ENCODE measurements around the gene CUL5. TPM values are rescaled to one million over a fixed set of nuclear protein-coding genes. Genes with fewer than 3 reads are reported as not detected.

CUL5 gene
- total and polyA plus RNA-seq, 2 of the 8 experiments (the other 6 are each of a cell fraction or from before 2014, with no cell fraction given), result 4.9 to 31.8 TPM

DNA sequence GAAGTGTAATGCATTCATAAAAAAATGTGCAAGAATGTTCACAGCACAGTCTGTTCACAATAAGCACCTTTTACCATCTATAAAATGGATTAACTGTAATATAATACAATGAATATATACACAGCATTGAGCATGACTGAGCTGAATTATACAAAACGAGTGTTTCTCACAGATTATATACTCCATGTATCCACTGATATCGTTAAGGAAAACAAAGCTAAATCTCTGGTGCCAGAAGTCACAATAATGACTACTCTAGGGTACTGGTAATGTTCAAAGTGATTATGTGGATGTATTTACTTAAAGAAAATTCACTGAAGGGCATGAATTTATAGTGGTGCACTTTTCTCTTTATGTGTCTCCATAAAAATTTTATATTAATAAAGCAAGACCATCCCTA lies 145.9 kb downstream of the CUL5 start (continued):
- TF ChIP-seq, protein P1, sequence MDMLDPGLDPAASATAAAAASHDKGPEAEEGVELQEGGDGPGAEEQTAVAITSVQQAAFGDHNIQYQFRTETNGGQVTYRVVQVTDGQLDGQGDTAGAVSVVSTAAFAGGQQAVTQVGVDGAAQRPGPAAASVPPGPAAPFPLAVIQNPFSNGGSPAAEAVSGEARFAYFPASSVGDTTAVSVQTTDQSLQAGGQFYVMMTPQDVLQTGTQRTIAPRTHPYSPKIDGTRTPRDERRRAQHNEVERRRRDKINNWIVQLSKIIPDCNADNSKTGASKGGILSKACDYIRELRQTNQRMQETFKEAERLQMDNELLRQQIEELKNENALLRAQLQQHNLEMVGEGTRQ (IDR thresholded peaks at IDR 0.05; ENCODE audit: low read length), result no peak
- TF ChIP-seq CEBPB (IDR thresholded peaks at IDR 0.05; ENCODE audit: low read depth, low read length), result no peak
- TF ChIP-seq, protein P2, sequence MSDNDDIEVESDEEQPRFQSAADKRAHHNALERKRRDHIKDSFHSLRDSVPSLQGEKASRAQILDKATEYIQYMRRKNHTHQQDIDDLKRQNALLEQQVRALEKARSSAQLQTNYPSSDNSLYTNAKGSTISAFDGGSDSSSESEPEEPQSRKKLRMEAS (IDR thresholded peaks at IDR 0.05), result no peak
- no peak for TF ChIP-seq CBX8 (IDR thresholded peaks at IDR 0.05; ENCODE audit: borderline replicate concordance, low read depth, low read length)
- TF ChIP-seq TAF7 (optimal IDR thresholded peaks at IDR 0.05; ENCODE audit: borderline replicate concordance, low read depth, low read length), result no peak
- no peak for TF ChIP-seq KDM1A (IDR thresholded peaks at IDR 0.05; ENCODE audit: borderline replicate concordance, low read length)

Small RNAs within 50 kb of the gene (small RNA-seq; reads per million reads assigned to genes)
- not detected for gene RF00019 (ENCODE audit: insufficient read depth)

Other genes with a start within 250 kb of the CUL5 start
- gene SLC35F2, start 150.1 kb upstream of the CUL5 start, total RNA-seq (2021; fragmentation: NEBNext Ultra II Directional; extraction: Animal tissue kit (Norgen Biotek cat#: 25700)), result 28.0 and 29.7 TPM in 2 replicates
- 11.0 and 15.1 TPM in 2 replicates for gene SLC35F2, start 150.1 kb upstream of the CUL5 start, polyA plus RNA-seq (2011; rRNA removed)
- 17.9 and 19.1 TPM in 2 replicates for gene RAB39A, start 80.5 kb upstream of the CUL5 start, total RNA-seq (2021; fragmentation: NEBNext Ultra II Directional; extraction: Animal tissue kit (Norgen Biotek cat#: 25700))
- 6.2 and 7.1 TPM in 2 replicates for gene RAB39A, start 80.5 kb upstream of the CUL5 start, polyA plus RNA-seq (2011; rRNA removed)
- 28.1 and 30.4 TPM in 2 replicates for gene ACAT1, start 112.7 kb downstream of the CUL5 start, total RNA-seq (2021; fragmentation: NEBNext Ultra II Directional; extraction: Animal tissue kit (Norgen Biotek cat#: 25700))
- gene ACAT1, start 112.7 kb downstream of the CUL5 start, polyA plus RNA-seq (2011; rRNA removed), result 19.0 and 30.9 TPM in 2 replicates
- gene NPAT, start 213.7 kb downstream of the CUL5 start, total RNA-seq (2021; fragmentation: NEBNext Ultra II Directional; extraction: Animal tissue kit (Norgen Biotek cat#: 25700)), result 19.6 and 23.4 TPM in 2 replicates
- gene NPAT, start 213.7 kb downstream of the CUL5 start, polyA plus RNA-seq (2011; rRNA removed), result 2.9 and 4.6 TPM in 2 replicates
- gene ATM, start 214.2 kb downstream of the CUL5 start, total RNA-seq (2021; fragmentation: NEBNext Ultra II Directional; extraction: Animal tissue kit (Norgen Biotek cat#: 25700)), result 53.4 and 55.4 TPM in 2 replicates
- 11.0 and 14.9 TPM in 2 replicates for gene ATM, start 214.2 kb downstream of the CUL5 start, polyA plus RNA-seq (2011; rRNA removed)